Fibroblast of lung (primary cell): Measurements from ENCODE around the gene LHFPL2. TPM values are rescaled to one million over a fixed set of nuclear protein-coding genes. Genes with fewer than 3 reads are reported as not detected.

Source experiments
- DNase-seq, 2 donors: peaks; one replicate each; pipeline versions ENCODE4 v3.0.0 to v3.0.0-alpha.2; 2010; ENCODE audit warnings: low read depth in 2 of 2
- H2AFZ ChIP-seq: 2 replicates; pipeline ENCODE4 v1.5.1; 2012; ENCODE audit warnings: low read length, control low read depth, inconsistent platforms
- H3K27ac ChIP-seq: 2 replicates; pipeline ENCODE4 v1.5.1; 2011; ENCODE audit warnings: low read length, control low read depth; ENCODE audit not compliant: insufficient read depth
- H3K27me3 ChIP-seq: 2 replicates; pipeline ENCODE4 v1.5.1; 2011; ENCODE audit warnings: mild to moderate bottlenecking, low read length; ENCODE audit not compliant: control insufficient read depth, insufficient read depth
- H3K36me3 ChIP-seq: 2 replicates; pipeline ENCODE4 v1.5.1; 2011; ENCODE audit warnings: low read length; ENCODE audit not compliant: control insufficient read depth, insufficient read depth
- H3K4me1 ChIP-seq: 2 replicates; pipeline ENCODE4 v1.5.1; 2011; ENCODE audit warnings: low read length; ENCODE audit not compliant: control insufficient read depth, insufficient read depth; ENCODE audit errors: extremely low read depth
- H3K4me2 ChIP-seq: 2 replicates; pipeline ENCODE4 v1.5.1; 2011; ENCODE audit warnings: low read length, control low read depth; ENCODE audit not compliant: insufficient read depth; ENCODE audit errors: extremely low read depth
- H3K4me3 ChIP-seq, 4 experiments: fragments of 200-600 bp in 1 of 4; sonication (generic) in 1 of 4; replicated peaks in 1 of 4; 2 replicates each; pipeline ENCODE4 v1.5.1; 2011 to 2016; ENCODE audit warnings: low read length in 4 of 4, low read depth in 3 of 4, mild to moderate bottlenecking in 3 of 4, control low read depth in 2 of 4, inconsistent platforms in 1 of 4, mixed read lengths in 1 of 4; ENCODE audit not compliant: insufficient read depth in 1 of 4; ENCODE audit errors: control extremely low read depth in 1 of 4
- H3K79me2 ChIP-seq: 2 replicates; pipeline ENCODE4 v1.5.1; 2012; ENCODE audit warnings: mild to moderate bottlenecking, low read length, inconsistent platforms; ENCODE audit not compliant: control insufficient read depth, insufficient read depth
- H3K9ac ChIP-seq: 2 replicates; pipeline ENCODE4 v1.5.1; 2011; ENCODE audit warnings: mild to moderate bottlenecking, low read length, control low read depth; ENCODE audit not compliant: insufficient read depth
- H3K9me3 ChIP-seq: 2 replicates; pipeline ENCODE4 v1.5.1; 2012; ENCODE audit warnings: low read depth, low read length; ENCODE audit not compliant: control insufficient read depth, insufficient read depth
- H4K20me1 ChIP-seq: 2 replicates; pipeline ENCODE4 v1.5.1; 2011; ENCODE audit warnings: low read length; ENCODE audit not compliant: control insufficient read depth, insufficient read depth; ENCODE audit errors: extremely low read depth
- EZH2 ChIP-seq: IDR thresholded peaks from 2 replicates; pipeline ENCODE4 v1.5.1; 2012; ENCODE audit warnings: low read length, control low read depth, mild to moderate bottlenecking; ENCODE audit errors: missing control alignments
- polyA plus RNA-seq, 2 donors: library from polyadenylated mRNA; depleted of rRNA in 1 of 2; stranded (reverse) in 1 of 2; unstranded in 1 of 2; fragments of >200 nt; gene quantifications; 2 replicates each; pipeline ENCODE4 v1.2.1, GENCODE V29; 2011 to 2012; ENCODE audit warnings: missing spikeins in 1 of 2
- total RNA-seq: library from RNA; depleted of rRNA; stranded (reverse); fragments of >200 nt; gene quantifications from 2 replicates; pipeline ENCODE4 v1.2.1, GENCODE V29; 2014
- TF ChIP-seq, protein P1 (sequence below), 2 donors: IDR thresholded peaks in 1 of 2; conservative IDR thresholded peaks in 1 of 2; 1 replicate in 1 of 2; 2 replicates in 1 of 2; pipeline ENCODE4 v1.5.1; 2011 to 2012; ENCODE audit warnings: low read length in 2 of 2, control low read depth in 1 of 2, inconsistent platforms in 1 of 2, low read depth in 1 of 2, mild to moderate bottlenecking in 1 of 2

Gene LHFPL2
- total and polyA plus RNA-seq, 2 donors (not counting 1 experiment from before 2014, with no cell fraction given) = 13.7 to 51.4 TPM

DNA sequence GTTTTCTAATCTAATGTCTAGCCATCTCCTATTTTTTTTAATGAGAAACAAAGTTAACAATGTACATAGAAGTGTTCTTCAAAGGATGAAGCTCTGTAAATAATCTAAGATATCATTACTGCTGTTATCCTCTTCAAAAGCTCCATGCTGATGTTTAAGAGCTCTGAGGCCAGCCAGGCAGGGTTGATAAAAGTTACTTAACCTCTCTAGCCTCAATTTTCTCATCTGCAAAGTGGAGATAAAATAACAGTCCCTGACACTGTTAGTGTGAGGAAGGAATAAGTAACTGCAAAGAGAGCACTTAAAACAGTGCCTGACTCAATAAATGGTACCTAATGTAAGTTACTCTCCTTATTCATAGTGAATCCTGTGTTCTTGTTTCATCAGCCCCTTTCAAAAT, 60.1 kb downstream of the LHFPL2 start:
- DNase-seq = no peak
- peaks cover 2% of the 10 kb centered on the region for H3K36me3 ChIP-seq
- H3K4me1 ChIP-seq = peaks cover 36% of the 10 kb centered on the region
- TF ChIP-seq EZH2 = no peak
- TF ChIP-seq, protein P1, sequence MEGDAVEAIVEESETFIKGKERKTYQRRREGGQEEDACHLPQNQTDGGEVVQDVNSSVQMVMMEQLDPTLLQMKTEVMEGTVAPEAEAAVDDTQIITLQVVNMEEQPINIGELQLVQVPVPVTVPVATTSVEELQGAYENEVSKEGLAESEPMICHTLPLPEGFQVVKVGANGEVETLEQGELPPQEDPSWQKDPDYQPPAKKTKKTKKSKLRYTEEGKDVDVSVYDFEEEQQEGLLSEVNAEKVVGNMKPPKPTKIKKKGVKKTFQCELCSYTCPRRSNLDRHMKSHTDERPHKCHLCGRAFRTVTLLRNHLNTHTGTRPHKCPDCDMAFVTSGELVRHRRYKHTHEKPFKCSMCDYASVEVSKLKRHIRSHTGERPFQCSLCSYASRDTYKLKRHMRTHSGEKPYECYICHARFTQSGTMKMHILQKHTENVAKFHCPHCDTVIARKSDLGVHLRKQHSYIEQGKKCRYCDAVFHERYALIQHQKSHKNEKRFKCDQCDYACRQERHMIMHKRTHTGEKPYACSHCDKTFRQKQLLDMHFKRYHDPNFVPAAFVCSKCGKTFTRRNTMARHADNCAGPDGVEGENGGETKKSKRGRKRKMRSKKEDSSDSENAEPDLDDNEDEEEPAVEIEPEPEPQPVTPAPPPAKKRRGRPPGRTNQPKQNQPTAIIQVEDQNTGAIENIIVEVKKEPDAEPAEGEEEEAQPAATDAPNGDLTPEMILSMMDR (conservative IDR thresholded peaks at IDR 0.05 in 1 of 2, IDR thresholded peaks at IDR 0.05 in 1 of 2; ENCODE audit: low read depth in 1 of 2, low read length in 2 of 2) = no peak
- no peak overlapping the region for H2AFZ ChIP-seq
- no peak overlapping the region for H3K4me2 ChIP-seq
- H3K27me3 ChIP-seq = no peaks in the 10 kb centered on the region
- H3K27ac ChIP-seq = no peak overlapping the region
- no peak overlapping the region for H3K4me3 ChIP-seq
- peaks cover 12% of the 10 kb centered on the region for H3K79me2 ChIP-seq
- no peaks in the 10 kb centered on the region for H4K20me1 ChIP-seq
- H3K9me3 ChIP-seq = no peaks in the 10 kb centered on the region
- H3K9ac ChIP-seq = no peak overlapping the region

DNA sequence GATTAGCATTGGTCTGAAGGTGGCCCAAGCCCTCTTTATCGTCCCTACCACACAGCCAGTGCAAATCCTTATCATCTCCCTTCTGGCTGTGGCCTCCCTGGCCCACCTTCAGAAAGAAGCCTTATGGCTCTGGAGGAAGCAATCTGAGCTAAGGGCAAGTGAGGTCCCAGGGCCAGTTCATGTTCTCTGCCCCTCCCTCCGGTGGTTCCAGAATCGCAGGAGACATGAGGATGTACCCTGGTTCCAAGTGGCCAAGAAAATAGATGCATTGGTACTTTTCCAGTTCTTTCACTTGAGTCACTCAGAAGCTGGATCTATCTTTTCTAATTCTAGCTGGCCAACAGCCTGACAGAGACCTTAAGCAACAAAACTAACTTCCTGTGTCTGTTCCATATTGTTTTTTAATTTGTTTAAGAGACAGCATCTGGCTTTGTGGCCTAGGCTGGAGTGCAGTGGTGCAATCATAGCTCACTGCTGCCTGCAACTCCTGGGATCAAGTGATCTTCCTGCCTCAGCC, 60.7 kb downstream of the LHFPL2 start:
- H3K27ac ChIP-seq = peak overlapping the region; percentile 60
- no peak overlapping the region for H3K4me3 ChIP-seq
- no peaks in the 10 kb centered on the region for H4K20me1 ChIP-seq
- TF ChIP-seq EZH2 = no peak
- TF ChIP-seq, protein P1 (conservative IDR thresholded peaks at IDR 0.05 in 1 of 2, IDR thresholded peaks at IDR 0.05 in 1 of 2; ENCODE audit: low read depth in 1 of 2, low read length in 2 of 2) = no peak
- peak; percentile 71 to 80 for DNase-seq
- no peaks in the 10 kb centered on the region for H3K9me3 ChIP-seq
- H3K4me1 ChIP-seq = peaks cover 35% of the 10 kb centered on the region
- H3K36me3 ChIP-seq = peaks cover 2% of the 10 kb centered on the region
- peak overlapping the region; percentile 30 for H3K4me2 ChIP-seq
- H3K9ac ChIP-seq = no peak overlapping the region
- peaks cover 7% of the 10 kb centered on the region for H3K79me2 ChIP-seq
- H2AFZ ChIP-seq = no peak overlapping the region
- no peaks in the 10 kb centered on the region for H3K27me3 ChIP-seq

DNA sequence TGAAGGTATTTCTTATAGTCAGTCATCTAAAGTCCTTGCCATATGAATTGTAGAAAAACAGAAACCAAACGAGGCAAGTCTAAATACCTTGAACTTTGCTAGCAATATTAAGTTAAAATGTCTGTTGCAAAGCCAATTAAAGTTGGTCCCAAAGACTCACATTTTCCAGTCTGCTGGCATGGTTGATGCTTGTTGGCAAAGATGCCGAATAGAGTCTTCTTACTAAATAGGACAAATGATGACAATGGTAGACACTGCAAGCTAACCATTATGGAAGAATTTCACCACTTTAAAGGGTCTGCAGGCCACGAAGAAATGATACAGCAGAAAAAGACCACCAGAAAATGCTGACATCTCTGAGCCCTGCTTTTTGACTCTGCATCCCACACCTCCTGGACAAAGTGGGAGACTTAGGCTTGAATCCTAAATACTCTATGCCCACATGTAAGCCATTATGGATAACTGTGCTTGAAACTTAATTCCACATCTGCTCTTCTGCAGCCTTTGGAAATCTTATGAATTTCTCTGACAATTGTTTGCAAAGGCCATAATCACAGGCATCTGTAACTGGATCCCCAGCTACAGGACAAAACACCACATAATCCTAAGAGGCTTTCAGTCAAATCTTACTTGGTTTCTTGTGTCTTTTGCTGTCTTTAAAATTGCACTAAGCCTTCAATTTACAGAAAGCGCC, 61.3 kb downstream of the LHFPL2 start:
- Histone ChIP-seq H3K4me2 (peak overlapping the region; percentile 30), H3K4me3 (no peak overlapping the region), H4K20me1 (no peaks in the 10 kb centered on the region), H3K9me3 (no peaks in the 10 kb centered on the region), H2AFZ (no peak overlapping the region), H3K27ac (peak overlapping the region; percentile 60), H3K36me3 (peaks cover 2% of the 10 kb centered on the region), H3K4me1 (peaks cover 33% of the 10 kb centered on the region), H3K79me2 (peaks cover 7% of the 10 kb centered on the region), H3K27me3 (no peaks in the 10 kb centered on the region), H3K9ac (no peak overlapping the region)
- DNase-seq = no peak
- TF ChIP-seq, protein P1 (conservative IDR thresholded peaks at IDR 0.05 in 1 of 2, IDR thresholded peaks at IDR 0.05 in 1 of 2; ENCODE audit: low read depth in 1 of 2, low read length in 2 of 2) = no peak
- TF ChIP-seq EZH2 = no peak
